SH-SY5Y (cell line): ENCODE results near the gene CTDSPL.

Source experiments
- GATA2 ChIP-seq: IDR thresholded peaks from 2 replicates; pipeline ENCODE4 v1.6.1; 2011; ENCODE audit warnings: mild to moderate bottlenecking, low read depth, low read length
- GATA3 ChIP-seq: IDR thresholded peaks from 2 replicates; pipeline ENCODE4 v1.6.1; 2011; ENCODE audit warnings: low read depth, mild to moderate bottlenecking, low read length, moderate library complexity

The CTDSPL gene

GRCh38 chr3:37992271-37993066 lies 130.8 kb downstream of the CTDSPL start:
- TF ChIP-seq GATA2, result no peak
- TF ChIP-seq GATA3, result no peak

GRCh38 chr3:37993067-37993455 lies 131.4 kb downstream of the CTDSPL start:
- TF ChIP-seq GATA3, result no peak
- no peak for TF ChIP-seq GATA2

GRCh38 chr3:37993460-37993819 lies 131.8 kb downstream of the CTDSPL start:
- TF ChIP-seq GATA3, result no peak
- no peak for TF ChIP-seq GATA2

GRCh38 chr3:37993820-37994638 lies 132.3 kb downstream of the CTDSPL start:
- no peak for TF ChIP-seq GATA2
- TF ChIP-seq GATA3, result no peak

- TF ChIP-seq GATA3, result no peak
- no peak for TF ChIP-seq GATA2
Observed at GRCh38 chr3:37994639-37994972, 132.9 kb downstream of the CTDSPL start.

GRCh38 chr3:37995652-37996641 lies 134.3 kb downstream of the CTDSPL start:
- TF ChIP-seq GATA2, result no peak
- no peak for TF ChIP-seq GATA3

GRCh38 chr3:37996785-37997301 lies 135.2 kb downstream of the CTDSPL start:
- TF ChIP-seq GATA3, result no peak
- TF ChIP-seq GATA2, result no peak

GRCh38 chr3:37997342-37997741 lies 135.7 kb downstream of the CTDSPL start:
- TF ChIP-seq GATA3 (no peak), GATA2 (no peak)

- no peak for TF ChIP-seq GATA2
- no peak for TF ChIP-seq GATA3
Observed at GRCh38 chr3:37997791-37998370, 136.2 kb downstream of the CTDSPL start.

GRCh38 chr3:37999836-38000235 lies 138.2 kb downstream of the CTDSPL start:
- no peak for TF ChIP-seq GATA2
- no peak for TF ChIP-seq GATA3

- no peak for TF ChIP-seq GATA3
- TF ChIP-seq GATA2, result no peak
Observed at GRCh38 chr3:38000242-38000916, 138.7 kb downstream of the CTDSPL start.

- TF ChIP-seq GATA3 (no peak), GATA2 (no peak)
Observed at GRCh38 chr3:38000965-38001455, 139.3 kb downstream of the CTDSPL start.
